AG08396 (cell line): Measurements from ENCODE around the gene RNF111.
"Not testable (repeated sequence)": the region's sequence is repeated elsewhere in the genome, so short reads cannot be mapped to it uniquely, and the experiment has no call there.

Source experiments
- DNase-seq: peaks from one replicate; pipeline ENCODE4 v3.0.0; 2012; ENCODE audit warnings: low spot score, mixed read lengths

Gene RNF111

GRCh38 chr15:59000251-59000650, 12.8 kb downstream of the RNF111 start:
- DNase-seq, result not testable (repeated sequence)

DNA sequence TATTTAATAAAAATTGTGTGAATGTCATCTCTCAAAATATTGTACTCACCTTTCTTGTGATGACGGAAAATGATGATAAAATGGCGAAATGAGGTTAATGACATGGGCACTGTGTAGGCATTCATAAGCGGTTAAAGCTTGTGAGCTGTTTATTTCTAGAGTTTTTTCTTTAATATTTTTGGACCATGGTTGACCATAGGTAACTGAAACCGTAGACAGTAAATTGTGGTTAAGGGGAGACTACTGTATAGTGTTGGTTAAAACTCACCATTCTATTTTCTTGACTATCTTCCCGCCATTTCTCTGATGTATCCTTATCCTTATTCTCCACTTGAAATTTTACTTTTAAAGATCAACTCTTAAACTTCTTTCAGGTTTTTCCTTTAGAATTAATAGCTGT, 14.5 kb downstream of the RNF111 start:
- no peak for DNase-seq

- DNase-seq, result no peak
These were observed 15.0 kb downstream of the RNF111 start for GRCh38 chr15:59002418-59002859.

- no peak for DNase-seq
These were observed 18.1 kb downstream of the RNF111 start for GRCh38 chr15:59005579-59005978.

GRCh38 chr15:59008086-59008485, 20.6 kb downstream of the RNF111 start:
- no peak for DNase-seq

- no peak for DNase-seq
These were observed 23.9 kb downstream of the RNF111 start for GRCh38 chr15:59011262-59011952.

DNA sequence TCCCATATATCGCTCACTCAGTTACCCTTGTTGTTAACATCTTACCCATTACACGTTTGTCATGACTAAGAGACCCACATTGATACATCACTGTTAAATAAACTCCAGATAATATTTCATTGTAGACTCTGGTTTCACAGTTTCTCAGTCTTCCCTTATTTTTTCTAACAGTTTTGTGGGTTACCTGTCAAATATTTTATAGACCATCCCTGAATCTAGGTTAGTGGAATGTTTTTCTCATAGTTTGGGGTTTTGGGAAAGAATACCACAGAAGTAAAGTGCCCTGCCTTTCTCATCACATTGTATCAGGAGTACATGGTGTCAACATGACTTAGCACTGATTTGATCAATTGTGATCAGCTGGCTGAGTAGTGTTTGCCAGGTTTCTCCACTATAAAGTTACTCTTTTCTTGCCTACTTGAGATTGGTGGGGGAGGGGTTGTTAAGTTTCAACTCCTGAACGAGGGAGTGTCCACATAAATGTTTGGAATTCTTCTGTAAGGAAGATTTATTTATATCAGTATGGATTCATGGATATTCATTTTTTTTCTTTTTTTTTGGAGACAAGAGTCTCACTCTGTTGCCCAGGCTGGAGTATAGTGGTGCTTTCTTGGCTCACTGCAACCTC, 25.9 kb downstream of the RNF111 start:
- DNase-seq, result no peak

GRCh38 chr15:59014068-59014467, 26.6 kb downstream of the RNF111 start:
- DNase-seq, result no peak

GRCh38 chr15:59017449-59017848, 30.0 kb downstream of the RNF111 start:
- DNase-seq, result no peak

DNA sequence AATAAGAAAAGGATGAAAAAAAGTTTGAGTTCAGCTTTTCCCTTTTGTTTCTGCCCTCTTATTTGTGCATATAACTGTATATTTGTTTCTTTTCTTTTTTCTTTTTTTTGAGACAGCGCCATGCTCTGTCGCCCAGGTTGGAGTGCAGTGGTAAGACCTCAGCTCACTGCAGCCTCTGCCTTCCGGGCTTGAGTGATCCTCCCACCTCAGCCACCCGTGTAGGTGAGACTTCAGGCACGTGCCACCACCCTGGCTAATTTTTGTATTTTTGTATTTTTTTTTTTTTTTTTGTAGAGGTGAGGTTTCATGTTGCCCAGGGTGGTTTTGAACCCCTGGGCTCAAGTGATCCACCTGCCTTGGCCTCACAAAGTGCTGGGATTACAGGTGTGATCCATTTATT, 31.4 kb downstream of the RNF111 start:
- DNase-seq, result no peak

GRCh38 chr15:59020322-59020721, 32.9 kb downstream of the RNF111 start:
- no peak for DNase-seq

DNA sequence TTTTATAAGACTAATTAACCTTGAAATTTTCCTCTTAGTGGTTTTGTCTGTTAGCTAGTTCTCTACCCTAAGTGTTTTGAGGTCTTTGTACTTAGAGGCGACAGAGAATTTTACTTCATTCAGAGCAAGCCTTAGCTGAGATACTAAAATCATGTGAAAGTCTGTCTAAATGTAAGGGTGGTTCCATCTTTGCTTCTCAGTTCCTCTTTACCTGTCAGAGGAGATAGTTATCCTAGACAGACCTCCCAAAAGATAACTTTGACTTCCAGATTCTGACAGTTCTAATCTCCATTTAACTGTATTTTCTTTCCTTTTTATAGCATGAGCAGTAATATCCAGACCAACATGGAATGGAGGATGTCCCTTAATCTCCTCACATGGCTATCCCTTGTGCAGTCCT, 34.7 kb downstream of the RNF111 start:
- no peak for DNase-seq

GRCh38 chr15:59026207-59026606, 38.7 kb downstream of the RNF111 start:
- no peak for DNase-seq

DNA sequence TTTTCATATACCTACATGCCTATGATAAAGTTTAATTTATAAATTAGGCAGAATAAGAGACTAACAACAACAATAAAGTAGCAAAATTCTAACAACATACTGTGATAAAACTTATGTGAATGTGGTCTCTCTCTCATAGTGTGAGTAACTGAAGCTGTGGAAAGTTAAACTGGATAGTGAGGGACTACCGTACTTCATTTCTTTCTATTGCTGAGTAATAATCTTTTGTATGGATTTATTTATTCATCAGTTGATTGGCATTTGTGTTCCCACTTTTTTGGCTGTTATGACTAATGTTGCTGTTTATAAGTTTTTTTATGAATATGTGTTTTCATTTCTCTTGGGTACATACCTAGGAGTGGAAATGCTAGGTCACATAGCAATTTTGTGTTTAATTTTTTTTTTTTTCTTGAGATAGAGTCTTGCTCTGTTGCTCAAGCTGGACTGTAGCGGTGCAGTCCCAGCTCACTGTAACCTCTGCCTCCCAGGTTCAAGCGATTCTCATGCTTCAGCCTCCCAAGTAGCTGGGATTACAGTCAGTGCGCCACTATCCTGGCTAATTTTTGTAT, 41.0 kb downstream of the RNF111 start:
- DNase-seq, result no peak

DNA sequence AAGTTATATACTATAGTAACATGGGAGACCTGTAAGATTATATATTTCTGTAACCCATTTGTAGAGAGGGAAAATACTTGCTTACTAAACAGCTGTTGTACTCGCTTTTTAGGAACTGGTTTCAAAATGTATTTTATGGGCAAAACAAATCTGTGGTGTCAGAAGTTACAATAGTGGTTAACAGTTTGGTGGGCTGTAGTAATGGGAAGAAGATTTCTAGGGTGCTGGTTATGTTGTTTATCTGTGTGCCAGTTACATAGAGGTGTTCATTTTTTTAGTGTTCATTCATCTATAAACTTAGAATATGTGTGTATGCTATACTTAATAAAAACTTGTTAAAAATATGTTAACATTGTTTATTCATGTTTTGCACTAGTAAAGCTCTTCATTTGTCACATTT, 42.1 kb downstream of the RNF111 start:
- DNase-seq, result no peak

GRCh38 chr15:59035201-59035600, 47.7 kb downstream of the RNF111 start:
- DNase-seq, result no peak

DNA sequence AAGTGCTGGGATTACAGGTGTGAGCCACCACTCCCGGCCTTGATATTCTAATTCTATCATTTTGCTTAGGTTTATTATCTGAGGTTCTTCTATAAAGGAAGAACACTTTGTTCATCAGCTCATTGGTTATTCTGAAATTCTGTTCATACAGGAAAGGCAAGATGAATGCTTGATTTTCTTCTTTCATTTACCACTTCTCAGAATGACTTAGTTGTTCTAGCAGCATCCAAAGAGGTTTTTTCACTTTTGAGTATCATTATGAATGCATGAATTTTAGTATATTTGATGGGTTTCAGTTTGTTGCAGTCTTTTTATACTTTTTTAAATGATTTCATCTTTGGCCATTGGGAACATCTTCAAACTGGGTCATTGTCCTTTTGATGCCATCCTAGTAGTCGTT, 51.8 kb downstream of the RNF111 start:
- no peak for DNase-seq

DNA sequence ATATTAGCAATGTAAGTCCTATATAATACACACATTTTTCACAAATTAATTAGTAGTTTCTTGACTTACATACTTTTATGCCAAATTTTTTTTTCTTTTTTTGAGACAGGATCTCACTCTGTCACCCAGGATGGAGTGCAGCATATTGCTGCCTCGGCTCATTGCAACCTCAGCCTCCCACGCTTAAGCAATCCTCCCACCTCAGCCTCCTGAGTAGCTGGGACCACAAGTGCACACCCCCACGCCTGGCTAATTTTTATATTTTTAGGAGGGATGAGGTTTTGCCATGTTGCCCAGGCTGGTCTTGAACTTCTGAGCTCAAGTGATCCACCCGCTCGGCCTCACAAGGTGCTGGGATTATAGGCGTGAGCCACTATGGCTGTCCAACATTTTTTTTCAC, 54.6 kb downstream of the RNF111 start:
- DNase-seq, result no peak

GRCh38 chr15:59048897-59049296, 61.4 kb downstream of the RNF111 start:
- DNase-seq, result no peak

- no peak for DNase-seq
These were observed 64.7 kb downstream of the RNF111 start for GRCh38 chr15:59051873-59052861.

GRCh38 chr15:59052915-59053407, 65.5 kb downstream of the RNF111 start:
- DNase-seq, result no peak

DNA sequence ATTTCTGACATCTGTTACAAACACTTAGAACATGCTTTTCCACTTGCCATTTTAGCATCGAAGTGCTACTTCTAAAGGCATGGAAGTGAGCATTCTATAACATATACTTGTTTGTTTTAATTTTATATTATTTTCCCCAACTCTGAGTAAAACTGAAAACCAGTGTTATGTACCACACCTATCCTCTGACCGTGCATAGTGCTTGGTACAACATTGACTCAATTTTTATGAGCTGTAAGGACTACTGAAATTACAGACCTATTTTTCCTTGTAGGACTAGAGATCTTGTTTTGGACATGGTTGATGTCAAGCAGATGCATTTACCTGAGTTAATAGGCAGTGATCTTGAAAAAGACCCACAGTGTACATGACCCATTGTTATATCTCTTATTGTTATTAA, 66.0 kb downstream of the RNF111 start:
- DNase-seq, result no peak
